Loucy (cell line): Measurements from ENCODE around the gene LSM3.

Experiments
- H2AFZ ChIP-seq: fragments of 200-600 bp; sonication (generic); 2 replicates; pipeline ENCODE4 v1.6.0; 2016; ENCODE audit warnings: antibody characterized with exemption, mild to moderate bottlenecking, low read length, moderate library complexity
- H3F3A ChIP-seq: fragments of 200-600 bp; 2 replicates; pipeline ENCODE4 v1.6.0; 2016; ENCODE audit warnings: antibody characterized with exemption, low read depth, mild to moderate bottlenecking
- H3K27me3 ChIP-seq: fragments of 200-600 bp; sonication (generic); 2 replicates; pipeline ENCODE4 v1.6.1; 2014; ENCODE audit warnings: low read length, mild to moderate bottlenecking; ENCODE audit not compliant: insufficient read depth, poor library complexity, severe bottlenecking
- H3K36me3 ChIP-seq: fragments of 200-600 bp; sonication (generic); 2 replicates; pipeline ENCODE4 v1.6.1; 2016; ENCODE audit warnings: low read length; ENCODE audit not compliant: insufficient read depth
- H3K4me1 ChIP-seq: fragments of 200-600 bp; sonication (generic); 2 replicates; pipeline ENCODE4 v1.5.1; 2014; ENCODE audit warnings: low read length, mild to moderate bottlenecking; ENCODE audit not compliant: insufficient read depth, poor library complexity, severe bottlenecking
- H3K4me2 ChIP-seq: fragments of 200-600 bp; sonication (generic); 2 replicates; pipeline ENCODE4 v1.6.0; 2014; ENCODE audit warnings: antibody characterized with exemption, low read length, low read depth, mild to moderate bottlenecking; ENCODE audit not compliant: poor library complexity, severe bottlenecking
- H3K4me3 ChIP-seq: fragments of 200-600 bp; sonication (generic); 2 replicates; pipeline ENCODE4 v1.5.1; 2014; ENCODE audit warnings: low read length, mild to moderate bottlenecking, mixed read lengths; ENCODE audit not compliant: poor library complexity, severe bottlenecking
- H3K79me2 ChIP-seq: fragments of 200-600 bp; sonication (generic); 2 replicates; pipeline ENCODE4 v1.6.1; 2014; ENCODE audit warnings: low read length; ENCODE audit not compliant: insufficient read depth
- H3K9ac ChIP-seq: fragments of 200-600 bp; sonication (generic); 2 replicates; pipeline ENCODE4 v1.6.0; 2014; ENCODE audit warnings: mild to moderate bottlenecking, low read depth, low read length, moderate library complexity; ENCODE audit not compliant: poor library complexity, severe bottlenecking
- H3K9me2 ChIP-seq: fragments of 200-600 bp; sonication (generic); replicated peaks from 2 replicates; pipeline ENCODE4 v1.6.1; 2016; ENCODE audit warnings: low read depth, low read length, mixed read lengths
- H3K9me3 ChIP-seq: fragments of 200-600 bp; sonication (generic); 2 replicates; pipeline ENCODE4 v1.6.1; 2014; ENCODE audit warnings: mild to moderate bottlenecking, antibody characterized with exemption, low read length, low read depth; ENCODE audit not compliant: insufficient read depth
- H4K20me1 ChIP-seq: fragments of 200-600 bp; sonication (generic); 2 replicates; pipeline ENCODE4 v1.6.0; 2014; ENCODE audit warnings: antibody characterized with exemption, low read length, mild to moderate bottlenecking; ENCODE audit not compliant: insufficient read depth, poor library complexity, severe bottlenecking
- CTCF ChIP-seq: fragments of 200-600 bp; sonication (generic); conservative IDR thresholded peaks from 2 replicates; pipeline ENCODE4 v1.5.1; 2014; ENCODE audit warnings: mild to moderate bottlenecking, antibody characterized with exemption, low read length
- EZH2phosphoT487 ChIP-seq: fragments of 200-600 bp; IDR thresholded peaks from 2 replicates; pipeline ENCODE4 v1.6.1; 2018; ENCODE audit warnings: antibody characterized with exemption, mild to moderate bottlenecking, moderate library complexity, borderline replicate concordance

The LSM3 gene

GRCh38 chr3:14133188-14133800 lies 45.3 kb upstream of the LSM3 start:
- H3K27me3 ChIP-seq = no peaks in the 10 kb centered on the region
- H3K4me2 ChIP-seq = no peak overlapping the region
- peaks cover 1% of the 10 kb centered on the region for H3K4me1 ChIP-seq
- H4K20me1 ChIP-seq = peaks cover 7% of the 10 kb centered on the region
- no peak overlapping the region for H3K9ac ChIP-seq
- no peaks in the 10 kb centered on the region for H3K9me2 ChIP-seq
- no peaks in the 10 kb centered on the region for H3F3A ChIP-seq
- peaks cover 55% of the 10 kb centered on the region; the same call in 1 of the 2 replicates for H3K36me3 ChIP-seq
- H3K79me2 ChIP-seq = peaks cover 7% of the 10 kb centered on the region; the same call in 1 of the 2 replicates
- no peak overlapping the region for H2AFZ ChIP-seq
- H3K4me3 ChIP-seq = no peak overlapping the region
- H3K9me3 ChIP-seq = no peaks in the 10 kb centered on the region
- TF ChIP-seq CTCF (no peak), EZH2phosphoT487 (no peak)

- TF ChIP-seq CTCF (no peak), EZH2phosphoT487 (no peak)
- H3K79me2 ChIP-seq = peaks cover 1% of the 10 kb centered on the region; the same call in 1 of the 2 replicates
- H3K9ac ChIP-seq = no peak overlapping the region
- H3K4me3 ChIP-seq = no peak overlapping the region
- H3K9me3 ChIP-seq = no peaks in the 10 kb centered on the region
- H3K4me2 ChIP-seq = no peak overlapping the region
- H4K20me1 ChIP-seq = peaks cover under 1% of the 10 kb centered on the region
- no peaks in the 10 kb centered on the region for H3K9me2 ChIP-seq
- H3F3A ChIP-seq = no peaks in the 10 kb centered on the region
- H3K27me3 ChIP-seq = no peaks in the 10 kb centered on the region
- H3K36me3 ChIP-seq = peaks cover 55% of the 10 kb centered on the region; the same call in 1 of the 2 replicates
- H3K4me1 ChIP-seq = no peaks in the 10 kb centered on the region
- H2AFZ ChIP-seq = no peak overlapping the region
These were observed 44.7 kb upstream of the LSM3 start for GRCh38 chr3:14133876-14134275.

DNA sequence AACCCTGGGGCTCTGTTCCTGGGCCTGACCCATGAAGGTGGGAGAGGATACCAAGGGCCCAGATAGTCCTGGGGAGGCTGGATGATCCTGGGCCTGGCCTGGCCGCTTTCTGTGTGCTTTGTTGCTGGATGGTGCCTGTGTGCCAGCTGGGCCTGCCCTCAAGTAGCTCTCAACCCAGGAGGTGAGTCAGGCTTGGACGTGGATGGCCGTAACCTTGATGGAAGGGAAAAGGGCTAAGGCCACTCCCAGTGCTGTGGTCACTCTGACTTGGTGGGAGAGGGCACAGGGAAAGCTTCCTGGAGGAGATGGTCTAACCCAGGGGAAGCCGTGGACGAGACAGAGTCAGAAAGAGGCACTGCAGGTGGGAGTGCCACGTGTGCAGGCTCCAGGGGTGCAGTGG lies 44.3 kb upstream of the LSM3 start:
- H2AFZ ChIP-seq = no peak overlapping the region
- H3K4me1 ChIP-seq = no peaks in the 10 kb centered on the region
- no peaks in the 10 kb centered on the region for H4K20me1 ChIP-seq
- H3F3A ChIP-seq = no peaks in the 10 kb centered on the region
- H3K4me3 ChIP-seq = no peak overlapping the region
- no peak overlapping the region for H3K4me2 ChIP-seq
- H3K36me3 ChIP-seq = peaks cover 55% of the 10 kb centered on the region; the same call in 1 of the 2 replicates
- H3K9me3 ChIP-seq = no peaks in the 10 kb centered on the region
- H3K27me3 ChIP-seq = no peaks in the 10 kb centered on the region
- H3K79me2 ChIP-seq = no peaks in the 10 kb centered on the region
- no peak overlapping the region for H3K9ac ChIP-seq
- TF ChIP-seq CTCF (no peak), EZH2phosphoT487 (no peak)
- no peaks in the 10 kb centered on the region for H3K9me2 ChIP-seq
